GM06990 (cell line): ENCODE data around the gene MYH16.

Source experiments
- DNase-seq: peaks from one replicate; pipeline ENCODE4 v3.0.0-alpha.2; 2011; ENCODE audit not compliant: insufficient read length; ENCODE audit errors: extremely low read depth
- H3K27me3 ChIP-seq: replicated peaks from 2 replicates; pipeline ENCODE4 v1.6.0; 2011; ENCODE audit warnings: low read length; ENCODE audit not compliant: control insufficient read depth, insufficient read depth
- H3K36me3 ChIP-seq: 2 replicates; pipeline ENCODE4 v1.5.1; 2011; ENCODE audit warnings: low read length; ENCODE audit not compliant: control insufficient read depth, insufficient read depth
- H3K4me3 ChIP-seq: replicated peaks from 2 replicates; pipeline ENCODE4 v1.5.1; 2011; ENCODE audit warnings: low read depth, mild to moderate bottlenecking, control low read depth, low read length
- TF ChIP-seq, protein P1 (sequence below): IDR thresholded peaks from 2 replicates; pipeline ENCODE4 v1.5.1; 2011; ENCODE audit warnings: low read length, control low read depth, mild to moderate bottlenecking, inconsistent platforms; ENCODE audit not compliant: insufficient read depth, poor library complexity, severe bottlenecking

Gene MYH16

DNA sequence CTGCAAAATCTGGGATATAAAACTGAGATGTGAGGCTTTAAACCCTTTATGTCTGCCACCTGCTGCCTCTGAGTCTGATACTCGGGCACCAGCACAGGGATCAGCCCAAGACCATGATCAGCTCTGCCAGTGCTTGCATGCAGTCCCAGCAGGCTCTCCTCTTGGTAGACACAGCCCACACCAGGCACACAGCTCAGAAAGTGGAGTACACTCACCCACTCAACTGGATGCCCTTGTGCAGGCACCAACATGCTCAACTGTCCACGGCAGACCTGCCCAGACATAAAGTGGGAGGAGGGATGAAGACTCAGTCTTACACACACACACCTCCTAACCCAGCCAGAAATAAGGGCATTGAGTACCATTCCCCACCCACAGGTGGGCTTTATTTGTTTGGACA, 18.2 kb upstream of the MYH16 start:
- TF ChIP-seq, protein P1, sequence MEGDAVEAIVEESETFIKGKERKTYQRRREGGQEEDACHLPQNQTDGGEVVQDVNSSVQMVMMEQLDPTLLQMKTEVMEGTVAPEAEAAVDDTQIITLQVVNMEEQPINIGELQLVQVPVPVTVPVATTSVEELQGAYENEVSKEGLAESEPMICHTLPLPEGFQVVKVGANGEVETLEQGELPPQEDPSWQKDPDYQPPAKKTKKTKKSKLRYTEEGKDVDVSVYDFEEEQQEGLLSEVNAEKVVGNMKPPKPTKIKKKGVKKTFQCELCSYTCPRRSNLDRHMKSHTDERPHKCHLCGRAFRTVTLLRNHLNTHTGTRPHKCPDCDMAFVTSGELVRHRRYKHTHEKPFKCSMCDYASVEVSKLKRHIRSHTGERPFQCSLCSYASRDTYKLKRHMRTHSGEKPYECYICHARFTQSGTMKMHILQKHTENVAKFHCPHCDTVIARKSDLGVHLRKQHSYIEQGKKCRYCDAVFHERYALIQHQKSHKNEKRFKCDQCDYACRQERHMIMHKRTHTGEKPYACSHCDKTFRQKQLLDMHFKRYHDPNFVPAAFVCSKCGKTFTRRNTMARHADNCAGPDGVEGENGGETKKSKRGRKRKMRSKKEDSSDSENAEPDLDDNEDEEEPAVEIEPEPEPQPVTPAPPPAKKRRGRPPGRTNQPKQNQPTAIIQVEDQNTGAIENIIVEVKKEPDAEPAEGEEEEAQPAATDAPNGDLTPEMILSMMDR: no peak
- Histone ChIP-seq H3K36me3 (no peaks in the 10 kb centered on the region), H3K27me3 (no peaks in the 10 kb centered on the region; the same call in 1 of the 2 replicates), H3K4me3 (no peak overlapping the region)
- DNase-seq: no peak

DNA sequence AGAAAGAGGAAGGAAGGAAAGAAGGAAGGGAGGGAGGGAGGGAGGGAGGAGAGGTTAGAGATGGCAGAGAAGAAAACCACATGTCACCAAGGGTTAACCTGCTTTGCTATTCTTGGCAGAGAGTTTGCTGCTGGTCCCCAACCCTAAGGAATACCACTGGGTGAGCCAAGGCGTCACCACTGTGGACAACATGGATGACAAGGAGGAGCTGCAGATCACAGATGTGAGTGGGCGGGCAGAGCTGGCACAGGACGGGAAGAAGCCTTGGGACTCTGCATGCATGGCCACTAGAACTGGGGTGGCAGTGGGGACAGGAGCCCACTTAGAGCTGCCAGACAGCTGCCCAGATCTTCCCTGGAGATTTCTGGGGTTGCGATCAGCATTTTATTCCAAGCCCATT, 17.2 kb upstream of the MYH16 start:
- Histone ChIP-seq H3K36me3 (no peaks in the 10 kb centered on the region), H3K4me3 (no peak overlapping the region), H3K27me3 (no peaks in the 10 kb centered on the region; the same call in 1 of the 2 replicates)
- TF ChIP-seq, protein P1: no peak
- no peak for DNase-seq

DNA sequence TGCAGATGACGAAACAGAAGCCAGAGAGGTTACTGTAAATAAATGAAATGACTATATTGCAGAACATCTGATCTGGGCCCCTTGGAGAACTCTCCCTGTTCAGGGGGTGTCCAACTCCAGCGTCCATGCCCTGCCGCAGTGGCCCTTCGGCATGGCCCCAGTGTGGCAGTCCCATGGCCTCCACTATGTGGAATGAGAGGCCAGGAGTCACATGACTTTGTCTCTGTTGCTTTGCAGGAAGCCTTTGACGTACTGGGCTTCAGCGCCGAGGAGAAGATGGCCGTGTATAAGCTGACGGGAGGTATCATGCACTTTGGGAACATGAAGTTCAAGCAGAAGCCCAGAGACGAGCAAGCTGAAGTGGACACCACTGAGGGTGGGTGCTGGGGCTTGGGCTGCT, 15.6 kb upstream of the MYH16 start:
- DNase-seq: no peak
- no peaks in the 10 kb centered on the region; the same call in 1 of the 2 replicates for H3K27me3 ChIP-seq
- no peak overlapping the region for H3K4me3 ChIP-seq
- no peaks in the 10 kb centered on the region for H3K36me3 ChIP-seq
- TF ChIP-seq, protein P1: no peak

DNA sequence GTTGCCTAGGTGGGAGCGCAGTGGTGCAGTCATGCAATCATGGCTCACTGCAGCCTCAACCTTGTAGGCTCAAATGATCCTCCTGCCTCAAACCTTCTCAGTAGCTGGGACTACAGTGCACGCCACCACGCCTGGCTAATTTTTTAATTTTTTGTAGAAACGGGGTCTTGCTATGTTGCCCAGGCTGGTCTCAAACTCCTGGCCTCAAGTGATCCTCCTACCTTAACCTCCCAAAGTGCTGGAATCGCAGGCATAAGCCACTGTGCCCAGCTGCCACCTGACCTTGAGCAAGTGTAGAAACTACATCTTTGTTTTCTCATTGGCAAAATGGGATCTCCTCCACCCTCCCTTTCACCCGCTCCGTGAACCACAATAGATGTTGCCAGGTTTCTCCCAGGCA, 15.0 kb upstream of the MYH16 start:
- no peak overlapping the region for H3K4me3 ChIP-seq
- DNase-seq: no peak
- H3K36me3 ChIP-seq: no peaks in the 10 kb centered on the region
- TF ChIP-seq, protein P1: no peak
- H3K27me3 ChIP-seq: no peaks in the 10 kb centered on the region; the same call in 1 of the 2 replicates

DNA sequence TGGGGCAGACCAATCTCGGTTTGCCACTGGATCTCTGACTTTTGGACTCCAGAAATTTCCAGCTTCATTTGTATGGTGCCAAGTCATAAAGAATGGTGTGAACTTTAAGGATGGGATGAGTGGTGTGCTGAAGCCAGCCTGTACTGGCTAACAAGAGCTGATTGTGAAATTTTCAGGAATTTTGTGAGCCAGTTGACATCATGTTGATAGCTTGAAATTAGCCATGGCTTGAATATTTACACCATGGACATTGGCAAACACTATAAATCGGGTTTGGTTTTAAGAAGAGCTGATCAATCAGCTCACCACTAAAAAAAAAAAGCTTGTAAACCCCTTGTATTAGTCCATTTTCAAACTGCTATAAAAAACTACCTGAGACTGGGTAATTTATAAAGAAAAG, 14.1 kb upstream of the MYH16 start:
- no peaks in the 10 kb centered on the region for H3K36me3 ChIP-seq
- TF ChIP-seq, protein P1: no peak
- no peak overlapping the region for H3K4me3 ChIP-seq
- H3K27me3 ChIP-seq: peaks cover under 1% of the 10 kb centered on the region
- no peak for DNase-seq

DNA sequence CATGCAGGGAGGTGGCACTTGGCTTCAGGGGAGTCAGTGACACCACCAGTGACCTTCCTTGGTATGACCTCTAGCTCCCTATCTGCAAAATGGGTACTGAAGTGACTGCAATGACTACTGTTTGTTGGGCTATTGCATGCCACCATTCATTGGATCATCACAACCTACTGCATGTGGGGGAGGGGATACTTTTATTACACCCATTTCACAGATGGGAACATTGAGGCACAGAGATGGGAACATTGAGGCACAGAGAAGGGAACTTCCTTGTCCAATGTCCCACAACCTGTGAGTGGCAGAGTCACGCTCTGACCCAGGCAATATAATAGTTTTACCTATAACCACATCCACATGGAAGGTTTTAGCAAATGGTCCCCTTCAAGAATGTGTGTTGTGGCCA, 12.2 kb upstream of the MYH16 start:
- TF ChIP-seq, protein P1: no peak
- no peak overlapping the region for H3K4me3 ChIP-seq
- no peaks in the 10 kb centered on the region for H3K36me3 ChIP-seq
- DNase-seq: no peak
- H3K27me3 ChIP-seq: peaks cover 2% of the 10 kb centered on the region
